Measurements from ENCODE around the gene C2CD2L.
A peak's percentile ranks its signal among the peaks of the same experiment; 100 is the strongest.

Gene C2CD2L

DNA sequence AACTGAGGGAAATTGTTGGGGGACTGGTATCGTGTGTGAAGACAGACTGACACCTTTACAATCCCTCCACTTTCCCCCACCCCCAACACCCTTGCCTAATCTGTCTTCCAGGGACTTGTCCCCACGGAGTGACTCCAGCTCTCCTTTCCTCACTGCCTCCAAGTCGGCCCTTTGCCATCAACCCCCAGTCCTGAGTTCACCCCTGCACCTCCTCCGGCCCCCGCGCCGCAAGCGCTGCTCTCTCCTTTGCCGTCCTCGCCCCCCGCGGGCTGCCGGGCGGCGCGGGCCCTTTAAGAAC is 41.5 kb downstream of the C2CD2L start:
- TF ChIP-seq, protein P1, sequence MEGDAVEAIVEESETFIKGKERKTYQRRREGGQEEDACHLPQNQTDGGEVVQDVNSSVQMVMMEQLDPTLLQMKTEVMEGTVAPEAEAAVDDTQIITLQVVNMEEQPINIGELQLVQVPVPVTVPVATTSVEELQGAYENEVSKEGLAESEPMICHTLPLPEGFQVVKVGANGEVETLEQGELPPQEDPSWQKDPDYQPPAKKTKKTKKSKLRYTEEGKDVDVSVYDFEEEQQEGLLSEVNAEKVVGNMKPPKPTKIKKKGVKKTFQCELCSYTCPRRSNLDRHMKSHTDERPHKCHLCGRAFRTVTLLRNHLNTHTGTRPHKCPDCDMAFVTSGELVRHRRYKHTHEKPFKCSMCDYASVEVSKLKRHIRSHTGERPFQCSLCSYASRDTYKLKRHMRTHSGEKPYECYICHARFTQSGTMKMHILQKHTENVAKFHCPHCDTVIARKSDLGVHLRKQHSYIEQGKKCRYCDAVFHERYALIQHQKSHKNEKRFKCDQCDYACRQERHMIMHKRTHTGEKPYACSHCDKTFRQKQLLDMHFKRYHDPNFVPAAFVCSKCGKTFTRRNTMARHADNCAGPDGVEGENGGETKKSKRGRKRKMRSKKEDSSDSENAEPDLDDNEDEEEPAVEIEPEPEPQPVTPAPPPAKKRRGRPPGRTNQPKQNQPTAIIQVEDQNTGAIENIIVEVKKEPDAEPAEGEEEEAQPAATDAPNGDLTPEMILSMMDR (IDR thresholded peaks at IDR 0.05; ENCODE audit: insufficient read depth, missing control alignments): no peak
- DNase-seq (ENCODE audit: insufficient read length, low spot score): no peak
- no peak for FAIRE-seq

DNA sequence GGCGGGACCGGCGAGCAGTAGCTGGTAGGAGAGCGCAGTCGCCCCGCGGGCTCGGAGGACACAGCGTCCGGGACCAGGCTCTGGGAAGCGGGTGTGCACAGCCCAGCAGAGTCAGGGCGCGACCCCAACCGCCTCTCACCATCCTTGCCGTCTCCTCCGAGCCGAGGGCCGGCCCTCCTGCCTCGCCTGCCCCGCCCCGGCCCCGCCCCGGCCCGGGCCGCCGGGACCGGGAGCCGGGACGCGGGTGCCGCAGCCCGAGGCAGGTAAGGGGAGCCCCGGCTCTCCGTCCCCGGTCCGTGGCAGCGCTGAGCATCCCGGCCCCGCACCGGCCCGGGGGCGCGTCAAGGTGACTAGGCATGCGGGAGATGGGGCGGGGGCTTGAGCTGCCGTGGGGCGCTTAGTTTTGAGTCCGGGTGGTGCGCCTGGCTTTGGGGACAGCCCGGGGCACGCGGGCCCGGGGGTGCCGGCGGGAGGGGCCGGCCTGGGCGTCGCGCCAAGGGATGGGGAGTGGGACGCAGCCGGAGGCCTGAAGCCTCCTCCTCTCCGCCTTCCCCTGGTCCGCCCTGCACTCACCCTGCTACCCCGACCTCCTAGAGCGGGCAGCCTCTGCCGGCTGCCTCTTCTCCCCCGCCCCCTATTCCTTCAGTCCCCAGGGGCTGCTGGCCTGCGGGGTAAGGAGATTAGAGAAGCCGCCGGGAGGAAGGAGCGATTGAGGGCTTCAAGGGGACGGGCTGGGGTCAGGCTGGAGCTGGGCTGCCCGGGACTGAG is 42.1 kb downstream of the C2CD2L start, which contains the start of gene ABCG4:
ABCG4 (plus strand) TSS at position 35 of the 768 bp plus-strand sequence. CDS start 914 bp downstream, outside the sequence.
- TF ChIP-seq, protein P1 (IDR thresholded peaks at IDR 0.05; ENCODE audit: insufficient read depth, missing control alignments): no peak
- DNase-seq (ENCODE audit: insufficient read length, low spot score): peak; percentile 73
- FAIRE-seq: no peak

DNA sequence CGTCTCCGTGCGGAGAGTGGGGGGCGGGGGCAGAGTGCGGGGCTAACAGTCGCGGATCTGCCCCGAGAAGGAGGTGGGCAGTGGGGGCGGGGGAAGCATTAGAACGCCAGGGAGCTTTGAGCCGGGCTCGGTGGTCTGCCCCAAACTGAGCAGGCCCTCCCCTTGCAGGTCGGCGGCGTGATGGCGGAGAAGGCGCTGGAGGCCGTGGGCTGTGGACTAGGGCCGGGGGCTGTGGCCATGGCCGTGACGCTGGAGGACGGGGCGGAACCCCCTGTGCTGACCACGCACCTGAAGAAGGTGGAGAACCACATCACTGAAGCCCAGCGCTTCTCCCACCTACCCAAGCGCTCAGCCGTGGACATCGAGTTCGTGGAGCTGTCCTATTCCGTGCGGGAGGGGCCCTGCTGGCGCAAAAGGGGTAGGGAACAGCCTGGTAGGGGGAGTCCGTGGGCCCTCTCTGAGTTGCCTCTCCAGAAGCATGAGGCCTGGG is 42.7 kb downstream of the C2CD2L start:
- FAIRE-seq: no peak
- no peak for DNase-seq (ENCODE audit: insufficient read length, low spot score)
- TF ChIP-seq, protein P1 (IDR thresholded peaks at IDR 0.05; ENCODE audit: insufficient read depth, missing control alignments): no peak

DNA sequence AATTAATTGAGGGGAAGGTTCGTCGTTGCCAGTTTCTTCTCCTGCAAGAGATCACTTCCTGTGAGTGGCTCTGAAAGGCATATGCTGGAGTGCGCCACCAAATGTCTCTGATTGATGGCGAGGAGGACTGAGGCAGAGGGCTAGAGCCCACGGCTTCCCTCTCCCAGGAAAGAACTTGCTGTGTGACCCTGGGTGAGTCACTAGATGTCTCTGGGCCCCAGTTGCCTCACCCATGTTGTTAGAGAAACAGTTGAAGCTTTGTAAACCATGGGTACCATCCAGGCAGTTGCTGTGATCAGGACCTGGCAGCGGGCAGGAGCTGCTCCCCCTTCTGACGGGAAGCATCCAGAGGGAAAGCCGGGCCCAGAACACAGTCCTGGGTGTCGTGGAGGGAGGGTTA is 44.9 kb downstream of the C2CD2L start:
- DNase-seq (ENCODE audit: insufficient read length, low spot score) (no peak), FAIRE-seq (no peak)
- TF ChIP-seq, protein P1 (IDR thresholded peaks at IDR 0.05; ENCODE audit: insufficient read depth, missing control alignments): no peak

DNA sequence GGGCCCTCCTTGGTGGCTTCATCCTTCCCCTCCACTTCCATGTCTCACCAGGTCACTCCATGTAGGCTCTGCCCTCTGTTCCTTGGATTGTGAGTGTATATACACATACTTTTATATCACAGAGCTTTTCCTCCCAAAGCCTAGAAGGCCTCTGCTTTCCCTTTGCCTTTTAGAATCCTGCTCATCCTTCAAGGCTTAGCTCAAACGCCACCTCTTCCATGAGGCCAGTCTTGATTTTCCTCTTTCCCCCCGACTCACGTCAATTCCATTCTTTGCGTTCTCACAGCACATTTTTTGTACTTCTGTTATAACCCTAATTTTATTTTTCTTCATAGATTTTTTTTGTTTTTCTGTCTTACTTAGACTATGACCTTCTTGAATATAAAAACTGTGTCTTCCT is 45.5 kb downstream of the C2CD2L start:
- TF ChIP-seq, protein P1 (IDR thresholded peaks at IDR 0.05; ENCODE audit: insufficient read depth, missing control alignments): no peak
- DNase-seq (ENCODE audit: insufficient read length, low spot score): no peak
- no peak for FAIRE-seq

DNA sequence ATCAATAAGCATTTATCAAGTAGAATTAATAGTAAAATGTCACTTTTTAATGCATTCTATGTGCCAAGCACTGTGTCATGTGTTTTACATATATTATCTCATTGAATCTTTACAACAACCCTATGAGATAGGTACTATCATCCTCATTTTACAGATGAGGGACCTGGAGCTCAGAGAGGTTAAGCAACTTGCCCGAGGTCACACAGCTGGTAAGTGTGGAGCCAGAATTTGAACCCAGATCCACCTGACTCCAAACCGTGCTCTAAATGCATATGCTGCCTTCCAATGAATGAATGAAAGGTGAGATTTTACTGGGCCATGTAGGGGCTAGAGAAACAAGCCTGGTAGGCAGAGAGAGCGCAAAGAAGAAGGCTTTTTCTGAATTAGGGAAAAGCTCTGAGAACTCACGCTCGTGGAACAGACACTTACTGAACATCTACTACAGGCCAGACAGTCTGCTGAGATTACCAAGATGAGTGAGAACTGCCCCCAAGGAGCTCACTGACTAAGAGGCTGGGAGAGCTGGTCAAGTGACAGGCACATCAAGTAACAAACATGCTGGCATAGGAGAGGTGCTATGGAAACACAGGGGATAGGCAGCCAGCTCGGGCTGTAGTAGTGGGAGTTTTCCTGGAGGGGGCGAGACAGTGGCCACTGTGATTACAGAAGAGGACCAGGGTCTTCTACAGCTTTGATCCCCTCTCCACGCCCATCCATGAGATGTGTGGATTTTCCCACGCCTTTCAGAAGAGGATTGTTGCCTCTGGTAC is 46.1 kb downstream of the C2CD2L start:
- DNase-seq (ENCODE audit: insufficient read length, low spot score) (no peak), FAIRE-seq (no peak)
- TF ChIP-seq, protein P1 (IDR thresholded peaks at IDR 0.05; ENCODE audit: insufficient read depth, missing control alignments): no peak

DNA sequence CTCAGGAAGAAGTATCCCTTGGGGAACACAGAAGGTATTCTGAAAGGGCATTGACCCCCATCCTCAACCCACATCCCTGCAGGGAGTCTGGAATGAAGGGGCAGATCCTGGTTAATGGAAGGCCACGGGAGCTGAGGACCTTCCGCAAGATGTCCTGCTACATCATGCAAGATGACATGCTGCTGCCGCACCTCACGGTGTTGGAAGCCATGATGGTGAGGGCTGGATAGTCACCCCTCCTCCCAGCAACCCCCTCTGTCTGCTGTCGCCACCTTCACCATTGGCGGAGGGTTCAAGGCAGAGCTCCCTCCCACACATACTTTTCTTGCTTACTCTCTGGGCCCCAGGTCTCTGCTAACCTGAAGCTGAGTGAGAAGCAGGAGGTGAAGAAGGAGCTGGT is 47.0 kb downstream of the C2CD2L start:
- FAIRE-seq (no peak), DNase-seq (ENCODE audit: insufficient read length, low spot score) (no peak)
- TF ChIP-seq, protein P1 (IDR thresholded peaks at IDR 0.05; ENCODE audit: insufficient read depth, missing control alignments): no peak
